HepG2 (cell line): ENCODE measurements around the gene RCN1. TPM values are rescaled to one million over a fixed set of nuclear protein-coding genes. Genes with fewer than 3 reads are reported as not detected.

Experiments used
- ATAC-seq: fragments of 200-7000 bp; cut with Tn5 transposase; 3 replicates; pipeline ENCODE4 v1.9.1; 2020; ENCODE audit warnings: mild to moderate bottlenecking, moderate library complexity
- BruUV-seq: library from RNA; stranded (reverse); fragments of 400-500 nt; replicated peaks from 2 replicates; lab custom pipeline; 2021; lab: Mats Ljungman, UMichigan
- CTCF ChIA-PET: fragments of 300-600 bp; formaldehyde crosslinking; extraction: SDS; loops from one replicate; lab custom pipeline; 2021; ENCODE audit warnings: low total read pairs, inconsistent platforms, low intra/inter-chr PET ratio; lab: Yijun Ruan, JAX
- POLR2A ChIA-PET: fragments of 350-600 bp; sonication (Branson Sonifier 250); formaldehyde crosslinking; loops from one replicate; lab custom pipeline; 2020; ENCODE audit warnings: antibody characterized with exemption, inconsistent platforms; lab: Yijun Ruan, JAX
- DNase-seq: peaks from one replicate; pipeline ENCODE4 v3.0.0-alpha.2; 2015; ENCODE audit warnings: low spot score
- FAIRE-seq: peaks from 3 replicates; lab custom pipeline; 2011; peaks lifted over from hg19 to GRCh38; lab: Jason Lieb, UNC
- H2AFZ ChIP-seq: one replicate; pipeline ENCODE4 v1.6.1; 2011; ENCODE audit warnings: low read length, inconsistent platforms
- H3K27ac ChIP-seq: fragments of 300-600 bp; 3 replicates; pipeline ENCODE4 v1.8.0; 2011; ENCODE audit warnings: mixed run types, mild to moderate bottlenecking, mixed read lengths, low read length, inconsistent platforms; ENCODE audit not compliant: insufficient read depth; ENCODE audit errors: extremely low read length
- H3K27me3 ChIP-seq, 2 experiments: fragments of 200-600 bp in 1 of 2; 2 replicates in 1 of 2; 3 replicates in 1 of 2; pipeline versions ENCODE4 v1.6.0 to v1.8.0; 2011; ENCODE audit warnings: low read length in 2 of 2, mild to moderate bottlenecking in 2 of 2, moderate library complexity in 2 of 2, inconsistent platforms in 1 of 2; ENCODE audit not compliant: insufficient read depth in 2 of 2, control insufficient read depth in 1 of 2
- H3K36me3 ChIP-seq, 2 experiments: fragments of 200-600 bp in 1 of 2; replicated peaks in 1 of 2; 2 replicates in 1 of 2; 3 replicates in 1 of 2; pipeline versions ENCODE4 v1.5.1 to v1.8.0; 2011; ENCODE audit warnings: low read length in 2 of 2, inconsistent platforms in 1 of 2; ENCODE audit not compliant: insufficient read depth in 2 of 2, control insufficient read depth in 1 of 2
- H3K4me1 ChIP-seq: 2 replicates; pipeline ENCODE4 v1.5.1; 2012; ENCODE audit warnings: low read length, inconsistent platforms; ENCODE audit not compliant: insufficient read depth
- H3K4me2 ChIP-seq: 2 replicates; pipeline ENCODE4 v1.6.0; 2011; ENCODE audit warnings: low read depth, low read length, inconsistent platforms
- H3K4me3 ChIP-seq, 3 experiments: fragments of 200-600 bp in 1 of 3; sonication (generic), shearing (Covaris generic) in 1 of 3; replicated peaks in 1 of 3; 2 replicates each; pipeline ENCODE4 v1.5.1; 2011 to 2016; ENCODE audit warnings: low read length in 3 of 3, inconsistent platforms in 2 of 3, low read depth in 2 of 3, mild to moderate bottlenecking in 2 of 3, control low read depth in 1 of 3, mixed read lengths in 1 of 3; ENCODE audit not compliant: insufficient read depth in 1 of 3
- H3K79me2 ChIP-seq: one replicate; pipeline ENCODE4 v1.6.1; 2011; ENCODE audit warnings: low read length, inconsistent platforms; ENCODE audit not compliant: insufficient read depth
- H3K9ac ChIP-seq: 2 replicates; pipeline ENCODE4 v1.6.0; 2011; ENCODE audit warnings: mild to moderate bottlenecking, low read depth, low read length, inconsistent platforms; ENCODE audit not compliant: insufficient read depth
- H3K9me3 ChIP-seq: 2 replicates; pipeline ENCODE4 v1.5.1; 2012; ENCODE audit warnings: mild to moderate bottlenecking, low read length
- H4K20me1 ChIP-seq: 2 replicates; pipeline ENCODE4 v1.6.0; 2011; ENCODE audit warnings: inconsistent platforms, mild to moderate bottlenecking, low read length, moderate library complexity; ENCODE audit not compliant: insufficient read depth
- GPN1 ChIP-seq: sonication (generic); formaldehyde crosslinking; IDR thresholded peaks from 2 replicates; pipeline ENCODE4 v1.5.1; 2020; ENCODE audit warnings: missing genetic modification reagents, borderline replicate concordance
- HDAC2 ChIP-seq: sonication (generic); formaldehyde crosslinking; IDR thresholded peaks from 2 replicates; pipeline ENCODE4 v1.4.0; 2020; ENCODE audit warnings: missing genetic modification reagents
- KMT2A ChIP-seq: sonication (generic); formaldehyde crosslinking; IDR thresholded peaks from 2 replicates; pipeline ENCODE4 v1.4.0; 2020; ENCODE audit warnings: missing genetic modification reagents
- SP1 ChIP-seq, 2 experiments: fragments of 450-650 bp in 1 of 2; sonication (generic) in 1 of 2; formaldehyde crosslinking in 1 of 2; IDR thresholded peaks; 2 replicates each; pipeline versions ENCODE4 v1.4.0 to v1.6.1; 2016 to 2020; ENCODE audit warnings: missing genetic modification reagents in 1 of 2
- ZHX2 ChIP-seq, 2 experiments: sonication (generic) in 1 of 2; formaldehyde crosslinking in 1 of 2; IDR thresholded peaks; 2 replicates each; pipeline versions ENCODE4 v1.6.1 to v1.9.0; 2014 to 2022; ENCODE audit warnings: antibody characterized with exemption in 1 of 2, borderline replicate concordance in 1 of 2, inconsistent platforms in 1 of 2, low read depth in 1 of 2, missing genetic modification reagents in 1 of 2
- ZSCAN21 ChIP-seq: sonication (generic); formaldehyde crosslinking; IDR thresholded peaks from 2 replicates; pipeline ENCODE4 v1.8.0; 2022; ENCODE audit warnings: mild to moderate bottlenecking, missing genetic modification reagents, moderate library complexity, borderline replicate concordance
- WGBS: methylation state at CpG from one replicate; pipeline ENCODE4 v1.1.6; 2017; ENCODE audit warnings: low lambda C conversion rate; 5-methylcytosine and 5-hydroxymethylcytosine counted together
- in situ Hi-C: cut with HindIII; loops from 2 replicates; pipeline ENCODE4 v1.10.0; 2017; ENCODE audit warnings: low pct_unique_long_range_greater_than_20kb; ENCODE audit not compliant: extremely low pct_ligation_motif_present
- intact Hi-C: fragments of 100-400 bp; cut with micrococcal nuclease; formaldehyde crosslinking; loops from one replicate; pipeline ENCODE4 v1.10.0; 2022; ENCODE audit not compliant: unreplicated experiment
- polyA plus RNA-seq, 8 experiments: library from polyadenylated mRNA; depleted of rRNA in 3 of 8; stranded (reverse) in 7 of 8; unstranded in 1 of 8; fragments of >200 nt; fragmentation: Illumina TruSeq in 4 of 8; extraction: Trizol in 4 of 8; gene quantifications; 2 replicates each; pipeline versions ENCODE4 v1.2.1 to v1.2.3, GENCODE V29; 2011 to 2016; ENCODE audit warnings: low read depth in 4 of 8, missing spikeins in 1 of 8, mixed read lengths in 1 of 8; ENCODE audit not compliant: insufficient read depth in 1 of 8
- total RNA-seq, 5 experiments: library from RNA; depleted of rRNA; stranded (reverse); fragments of >200 nt; fragmentation: Illumina TruSeq; extraction: Trizol; gene quantifications; 2 replicates each; pipeline ENCODE4 v1.2.3, GENCODE V29; 2016; ENCODE audit warnings: low read depth in 1 of 5
- TF ChIP-seq, protein P1 (sequence below): sonication (generic); formaldehyde crosslinking; IDR thresholded peaks from 2 replicates; pipeline ENCODE4 v1.4.0; 2020; ENCODE audit warnings: missing genetic modification reagents, low read depth, mild to moderate bottlenecking, borderline replicate concordance
- TF ChIP-seq, protein P2 (sequence below): IDR thresholded peaks from 2 replicates; pipeline ENCODE4 v1.6.1; 2016; ENCODE audit warnings: missing compliant biosample characterization, missing genetic modification reagents, borderline replicate concordance

Gene RCN1
- total and polyA plus RNA-seq, 2 of the 13 experiments (the other 11 are each of a cell fraction or from before 2014, with no cell fraction given), result 22.0 to 28.5 TPM

GRCh38 chr11:32053151-32053888, 37.6 kb upstream of the RCN1 start:
- H3K27me3 ChIP-seq, result peaks cover 0 to 31% of the 10 kb centered on the region in 2 experiments; a peak in 2 of 5 replicates
- 2% methylated on average over 7 of the region's 7 CpGs for WGBS
- BruUV-seq, result no TSS peak
- FAIRE-seq (no peak), DNase-seq (no peak)
- H3K36me3 ChIP-seq, result no peaks in the 10 kb centered on the region
- H3K4me3 ChIP-seq, result no peak overlapping the region
- H3K27ac ChIP-seq, result no peak overlapping the region
- POLR2A ChIA-PET, result no interaction called here
- in situ Hi-C loops, result loop anchor here (5.0 kb wide), 1 partner anchor 119 kb away; no protein-coding TSS in a partner anchor
- H3K4me2 ChIP-seq, result no peak overlapping the region
- intact Hi-C loops, result no loop called here
- CTCF ChIA-PET, result interaction anchor here (4.2 kb wide), 1 partner anchor 122 kb away, joined by 102 read pairs; no protein-coding TSS in a partner anchor
- no peak overlapping the region for H2AFZ ChIP-seq
- TF ChIP-seq, protein P1, sequence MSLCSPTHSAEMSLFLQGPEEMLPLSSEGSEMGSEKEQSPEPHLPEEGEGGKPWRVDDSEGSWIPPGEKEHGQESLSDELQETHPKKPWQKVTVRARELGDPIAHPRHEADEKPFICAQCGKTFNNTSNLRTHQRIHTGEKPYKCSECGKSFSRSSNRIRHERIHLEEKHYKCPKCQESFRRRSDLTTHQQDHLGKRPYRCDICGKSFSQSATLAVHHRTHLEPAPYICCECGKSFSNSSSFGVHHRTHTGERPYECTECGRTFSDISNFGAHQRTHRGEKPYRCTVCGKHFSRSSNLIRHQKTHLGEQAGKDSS, result no peak
- TF ChIP-seq GPN1 (CRISPR knock-in tag) (no peak), KMT2A (no peak)
- TF ChIP-seq, all 625 proteins: peak for 0
- Histone ChIP-seq H3K79me2 (no peaks in the 10 kb centered on the region), H3K4me1 (no peaks in the 10 kb centered on the region), H3K9ac (no peak overlapping the region), H3K9me3 (no peaks in the 10 kb centered on the region), H4K20me1 (no peaks in the 10 kb centered on the region)
- no peak for ATAC-seq

GRCh38 chr11:32055861-32056260, 35.0 kb upstream of the RCN1 start:
- no peaks in the 10 kb centered on the region for H4K20me1 ChIP-seq
- WGBS, result 8% methylated on average over 1 of the region's 2 CpGs
- H3K27ac ChIP-seq, result no peak overlapping the region
- no peaks in the 10 kb centered on the region for H3K79me2 ChIP-seq
- H3K4me1 ChIP-seq, result no peaks in the 10 kb centered on the region
- ChIA-PET CTCF (no interaction called here), POLR2A (no interaction called here)
- H3K9me3 ChIP-seq, result no peaks in the 10 kb centered on the region
- no peak for ATAC-seq
- no peak overlapping the region for H3K4me2 ChIP-seq
- H2AFZ ChIP-seq, result no peak overlapping the region
- no peak for DNase-seq
- intact Hi-C loops (no loop called here), in situ Hi-C loops (no loop called here)
- BruUV-seq, result no TSS peak
- peaks cover 0 to 28% of the 10 kb centered on the region in 2 experiments; a peak in 2 of 5 replicates for H3K27me3 ChIP-seq
- FAIRE-seq, result no peak
- no peak overlapping the region for H3K9ac ChIP-seq
- H3K4me3 ChIP-seq, result no peak overlapping the region
- no peaks in the 10 kb centered on the region for H3K36me3 ChIP-seq
- TF ChIP-seq SP1 (IDR thresholded peaks at IDR 0.05) (no peak), SP1 (CRISPR knock-in tag; IDR thresholded peaks at IDR 0.05) (no peak), HDAC2 (no peak), ZSCAN21 (no peak), ZHX2 (IDR thresholded peaks at IDR 0.05; ENCODE audit: low read depth) (no peak), ZHX2 (CRISPR knock-in tag; IDR thresholded peaks at IDR 0.05; ENCODE audit: borderline replicate concordance) (no peak)
- TF ChIP-seq, protein P2, sequence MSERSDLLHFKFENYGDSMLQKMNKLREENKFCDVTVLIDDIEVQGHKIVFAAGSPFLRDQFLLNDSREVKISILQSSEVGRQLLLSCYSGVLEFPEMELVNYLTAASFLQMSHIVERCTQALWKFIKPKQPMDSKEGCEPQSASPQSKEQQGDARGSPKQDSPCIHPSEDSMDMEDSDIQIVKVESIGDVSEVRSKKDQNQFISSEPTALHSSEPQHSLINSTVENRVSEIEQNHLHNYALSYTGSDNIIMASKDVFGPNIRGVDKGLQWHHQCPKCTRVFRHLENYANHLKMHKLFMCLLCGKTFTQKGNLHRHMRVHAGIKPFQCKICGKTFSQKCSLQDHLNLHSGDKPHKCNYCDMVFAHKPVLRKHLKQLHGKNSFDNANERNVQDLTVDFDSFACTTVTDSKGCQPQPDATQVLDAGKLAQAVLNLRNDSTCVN (CRISPR knock-in tag), result no peak
